GM19099 (cell line): Measurements from ENCODE around the gene RAMP1.

Experiments used
- POLR2A ChIP-seq: IDR thresholded peaks from 3 replicates; pipeline ENCODE4 v1.6.1; 2011; ENCODE audit warnings: low read depth; ENCODE audit not compliant: insufficient read length; ENCODE audit errors: extremely low read depth

The RAMP1 gene

GRCh38 chr2:237882510-237883481 is 23.4 kb downstream of the RAMP1 start:
- TF ChIP-seq POLR2A = no peak

GRCh38 chr2:237883951-237884446 is 24.6 kb downstream of the RAMP1 start:
- TF ChIP-seq POLR2A = no peak

GRCh38 chr2:237884681-237885080 is 25.3 kb downstream of the RAMP1 start:
- TF ChIP-seq POLR2A = no peak

GRCh38 chr2:237885111-237885930 is 25.9 kb downstream of the RAMP1 start:
- TF ChIP-seq POLR2A = no peak

GRCh38 chr2:237885931-237886684 is 26.7 kb downstream of the RAMP1 start:
- no peak for TF ChIP-seq POLR2A

GRCh38 chr2:237886685-237887481 is 27.5 kb downstream of the RAMP1 start:
- no peak for TF ChIP-seq POLR2A

- no peak for TF ChIP-seq POLR2A
These were observed 29.0 kb downstream of the RAMP1 start for GRCh38 chr2:237888389-237888788.

- TF ChIP-seq POLR2A = no peak
These were observed 29.6 kb downstream of the RAMP1 start for GRCh38 chr2:237889016-237889415.

- TF ChIP-seq POLR2A = no peak
These were observed 30.4 kb downstream of the RAMP1 start for GRCh38 chr2:237889811-237890210.

GRCh38 chr2:237892478-237892877 is 33.1 kb downstream of the RAMP1 start:
- TF ChIP-seq POLR2A = no peak

GRCh38 chr2:237892984-237893595 is 33.7 kb downstream of the RAMP1 start:
- no peak for TF ChIP-seq POLR2A

GRCh38 chr2:237894396-237894979 is 35.1 kb downstream of the RAMP1 start:
- no peak for TF ChIP-seq POLR2A

- no peak for TF ChIP-seq POLR2A
These were observed 35.6 kb downstream of the RAMP1 start for GRCh38 chr2:237894986-237895543.
